Measurements from ENCODE around the gene ETV4. TPM values are rescaled to one million over a fixed set of nuclear protein-coding genes. Genes with fewer than 3 reads are reported as not detected.
A peak's percentile ranks its signal among the peaks of the same experiment; 100 is the strongest.

The ETV4 gene
- total and polyA plus RNA-seq, 2 of the 13 experiments (the other 11 are each of a cell fraction or from before 2014, with no cell fraction given): 128 to 330 TPM

DNA sequence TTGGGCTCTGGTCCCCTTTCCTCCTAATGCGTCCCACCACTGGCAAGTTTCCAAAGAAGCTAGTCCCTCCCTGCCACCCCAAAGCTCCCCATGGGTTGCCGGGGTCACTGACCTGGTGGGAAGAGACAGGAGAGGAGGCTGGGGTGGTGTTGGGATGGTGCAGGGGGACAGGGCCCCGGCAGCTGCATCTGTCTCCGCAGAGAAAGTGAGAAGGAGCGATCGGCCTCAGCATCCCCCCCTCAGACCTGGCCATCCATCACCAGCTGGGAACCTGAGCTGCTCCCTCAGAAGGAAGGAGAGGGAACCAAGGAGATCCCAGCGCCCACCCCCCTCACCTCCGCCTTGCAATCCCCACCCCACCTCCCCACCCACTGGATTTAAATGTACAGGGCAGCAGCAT lies 3.3 kb downstream of the ETV4 start (continued):
- peak; percentile 11; the same call in 1 of the 2 replicates for TF ChIP-seq ZNF343 (CRISPR knock-in tag; IDR thresholded peaks at IDR 0.05)
- TF ChIP-seq, protein P1, sequence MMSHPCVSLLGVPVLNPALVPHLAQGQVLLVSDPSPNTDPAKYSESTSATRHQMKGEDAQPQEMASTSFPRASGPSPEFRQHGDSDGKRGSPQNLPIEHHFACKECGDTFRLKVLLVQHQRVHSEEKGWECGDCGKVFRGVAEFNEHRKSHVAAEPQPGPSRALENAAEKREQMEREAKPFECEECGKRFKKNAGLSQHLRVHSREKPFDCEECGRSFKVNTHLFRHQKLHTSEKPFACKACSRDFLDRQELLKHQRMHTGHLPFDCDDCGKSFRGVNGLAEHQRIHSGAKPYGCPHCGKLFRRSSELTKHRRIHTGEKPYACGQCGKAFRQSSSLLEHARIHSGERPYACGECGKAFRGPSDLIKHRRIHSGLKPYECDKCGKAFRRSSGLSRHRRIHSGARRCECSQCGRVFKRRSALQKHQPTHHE (CRISPR knock-in tag; IDR thresholded peaks at IDR 0.05; ENCODE audit: borderline replicate concordance): 0 out of 2 replicates have a peak, but pooled peaks have one; percentile 56

DNA sequence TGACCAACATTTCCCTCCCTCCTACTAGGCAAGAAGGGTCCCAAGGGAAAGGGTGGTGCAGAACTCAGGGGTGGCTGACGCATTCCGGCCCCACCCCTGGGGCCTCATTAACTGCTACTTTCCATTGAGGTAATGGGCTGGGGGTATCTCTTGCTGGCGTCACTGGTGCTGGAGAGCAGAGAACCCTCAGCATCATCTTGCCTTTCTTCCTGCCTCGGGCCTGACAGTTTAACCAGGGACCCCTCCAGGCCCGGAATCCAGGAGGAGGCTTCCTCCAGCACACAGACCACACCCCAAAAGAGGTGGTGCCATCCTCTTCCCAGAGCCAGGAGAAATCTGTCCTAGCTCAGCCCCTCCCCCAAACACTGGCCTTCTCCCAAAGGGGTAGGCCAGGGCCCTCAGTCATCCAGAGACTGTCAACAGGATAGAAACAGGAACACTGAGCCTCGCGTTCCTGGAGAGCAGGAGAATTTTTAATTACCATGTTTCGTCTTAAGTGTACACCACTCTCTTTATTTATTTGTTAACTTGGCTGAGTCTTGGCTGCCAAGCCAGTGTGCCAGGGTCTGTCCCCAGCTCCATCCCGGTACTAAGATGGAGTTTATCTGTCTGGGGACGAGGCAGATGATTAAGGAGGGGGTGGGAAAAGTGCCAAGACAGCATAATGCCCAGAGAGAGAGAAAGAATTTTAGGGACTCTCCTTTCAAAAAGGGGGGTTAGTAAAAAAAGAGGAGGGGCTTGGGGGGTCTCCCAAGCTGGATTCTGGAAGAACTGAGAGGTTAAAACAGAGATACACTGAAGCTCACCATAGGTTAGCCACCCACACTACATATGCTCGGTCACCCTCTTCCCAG lies 5.1 kb downstream of the ETV4 start:
- in situ Hi-C loops (cut with HindIII; ENCODE audit: extremely low pct_ligation_motif_present, low pct_unique_long_range_greater_than_20kb): no loop called here
- WGBS (ENCODE audit: low lambda C conversion rate): 79% methylated on average over 11 of the region's 11 CpGs
- BruUV-seq (replicated peaks): no TSS peak
- ChIA-PET POLR2A (interaction anchor here (1.0 to 28.7 kb wide), 6 partner anchors 8 to 173 kb away, joined by 4 to 1546 read pairs (median 9); partner anchors contain the start of gene ETV4), CTCF (ENCODE audit: low intra/inter-chr PET ratio, low total read pairs) (no interaction called here)
- H3K27ac ChIP-seq (ENCODE audit: extremely low read length, insufficient read depth, low read length): peak overlapping the region; percentile 100
- H3K9me3 ChIP-seq (ENCODE audit: low read length): no peaks in the 10 kb centered on the region
- H3K4me3 ChIP-seq (replicated peaks in 1 of 3; ENCODE audit: insufficient read depth in 1 of 3, low read depth in 2 of 3, low read length in 3 of 3): peak overlapping the region in 2 of 3 experiments; percentile 31 to 84; a peak in 4 of 6 replicates
- ATAC-seq: no peak
- intact Hi-C loops (cut with micrococcal nuclease; ENCODE audit: unreplicated experiment): loop anchor here (1.0 kb wide), 1 partner anchor 11 kb away; no protein-coding TSS in a partner anchor
- no peak for DNase-seq (ENCODE audit: low spot score)
- no peak for FAIRE-seq
- peaks cover 25% of the 10 kb centered on the region for H4K20me1 ChIP-seq (ENCODE audit: insufficient read depth, low read length)
- no peak overlapping the region for H2AFZ ChIP-seq (ENCODE audit: low read length)
- H3K4me2 ChIP-seq (ENCODE audit: low read depth, low read length): peak overlapping the region; percentile 98
- peaks cover 72% of the 10 kb centered on the region for H3K4me1 ChIP-seq (ENCODE audit: insufficient read depth, low read length)
- peaks cover 0 to 7% of the 10 kb centered on the region in 2 experiments; a peak in 1 of 5 replicates for H3K27me3 ChIP-seq (ENCODE audit: control insufficient read depth in 1 of 2, insufficient read depth in 2 of 2, low read length in 2 of 2)
- peaks cover 73% of the 10 kb centered on the region for H3K79me2 ChIP-seq (ENCODE audit: insufficient read depth, low read length)
- peaks cover 10 to 53% of the 10 kb centered on the region in 2 experiments for H3K36me3 ChIP-seq (replicated peaks in 1 of 2; ENCODE audit: control insufficient read depth in 1 of 2, insufficient read depth in 2 of 2, low read length in 2 of 2)
- peak overlapping the region; percentile 100; the same call in 1 of the 2 replicates for H3K9ac ChIP-seq (ENCODE audit: insufficient read depth, low read depth, low read length)
- peak; percentile 55; the same call in 1 of the 2 replicates for TF ChIP-seq ELF4 (CRISPR knock-in tag; IDR thresholded peaks at IDR 0.05; ENCODE audit: borderline replicate concordance)
- TF ChIP-seq ZNF367 (CRISPR knock-in tag; IDR thresholded peaks at IDR 0.05; ENCODE audit: borderline replicate concordance): no peak
- TF ChIP-seq ZNF451 (CRISPR knock-in tag; IDR thresholded peaks at IDR 0.05): no peak
- no peak for TF ChIP-seq HNRNPK (IDR thresholded peaks at IDR 0.05; ENCODE audit: low read depth, low read length, poor library complexity, severe bottlenecking)
- TF ChIP-seq RBM22 (optimal IDR thresholded peaks at IDR 0.05; ENCODE audit: low read length): peak; percentile 21
- peak; percentile 32; the same call in 1 of the 2 replicates for TF ChIP-seq SALL1 (CRISPR knock-in tag; IDR thresholded peaks at IDR 0.05)
- TF ChIP-seq RBFOX2 (IDR thresholded peaks at IDR 0.05; ENCODE audit: low read depth, low read length): peak; percentile 51; the same call in 1 of the 2 replicates
- TF ChIP-seq, protein P2, sequence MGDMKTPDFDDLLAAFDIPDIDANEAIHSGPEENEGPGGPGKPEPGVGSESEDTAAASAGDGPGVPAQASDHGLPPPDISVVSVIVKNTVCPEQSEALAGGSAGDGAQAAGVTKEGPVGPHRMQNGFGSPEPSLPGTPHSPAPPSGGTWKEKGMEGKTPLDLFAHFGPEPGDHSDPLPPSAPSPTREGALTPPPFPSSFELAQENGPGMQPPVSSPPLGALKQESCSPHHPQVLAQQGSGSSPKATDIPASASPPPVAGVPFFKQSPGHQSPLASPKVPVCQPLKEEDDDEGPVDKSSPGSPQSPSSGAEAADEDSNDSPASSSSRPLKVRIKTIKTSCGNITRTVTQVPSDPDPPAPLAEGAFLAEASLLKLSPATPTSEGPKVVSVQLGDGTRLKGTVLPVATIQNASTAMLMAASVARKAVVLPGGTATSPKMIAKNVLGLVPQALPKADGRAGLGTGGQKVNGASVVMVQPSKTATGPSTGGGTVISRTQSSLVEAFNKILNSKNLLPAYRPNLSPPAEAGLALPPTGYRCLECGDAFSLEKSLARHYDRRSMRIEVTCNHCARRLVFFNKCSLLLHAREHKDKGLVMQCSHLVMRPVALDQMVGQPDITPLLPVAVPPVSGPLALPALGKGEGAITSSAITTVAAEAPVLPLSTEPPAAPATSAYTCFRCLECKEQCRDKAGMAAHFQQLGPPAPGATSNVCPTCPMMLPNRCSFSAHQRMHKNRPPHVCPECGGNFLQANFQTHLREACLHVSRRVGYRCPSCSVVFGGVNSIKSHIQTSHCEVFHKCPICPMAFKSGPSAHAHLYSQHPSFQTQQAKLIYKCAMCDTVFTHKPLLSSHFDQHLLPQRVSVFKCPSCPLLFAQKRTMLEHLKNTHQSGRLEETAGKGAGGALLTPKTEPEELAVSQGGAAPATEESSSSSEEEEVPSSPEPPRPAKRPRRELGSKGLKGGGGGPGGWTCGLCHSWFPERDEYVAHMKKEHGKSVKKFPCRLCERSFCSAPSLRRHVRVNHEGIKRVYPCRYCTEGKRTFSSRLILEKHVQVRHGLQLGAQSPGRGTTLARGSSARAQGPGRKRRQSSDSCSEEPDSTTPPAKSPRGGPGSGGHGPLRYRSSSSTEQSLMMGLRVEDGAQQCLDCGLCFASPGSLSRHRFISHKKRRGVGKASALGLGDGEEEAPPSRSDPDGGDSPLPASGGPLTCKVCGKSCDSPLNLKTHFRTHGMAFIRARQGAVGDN (CRISPR knock-in tag; IDR thresholded peaks at IDR 0.05): peak; percentile 60
- peak; percentile 61 to 64; a peak in 3 of 4 replicates for TF ChIP-seq MAFK (conservative IDR thresholded peaks at IDR 0.05 in 1 of 2, IDR thresholded peaks at IDR 0.05 in 1 of 2; ENCODE audit: low read length in 2 of 2)
- no peak for TF ChIP-seq ZNF468 (CRISPR knock-in tag; IDR thresholded peaks at IDR 0.05)
- TF ChIP-seq ZNF607 (CRISPR knock-in tag; IDR thresholded peaks at IDR 0.05; ENCODE audit: borderline replicate concordance): no peak
- TF ChIP-seq ZNF263 (CRISPR knock-in tag; IDR thresholded peaks at IDR 0.05): no peak
- no peak for TF ChIP-seq FLYWCH1 (CRISPR knock-in tag; IDR thresholded peaks at IDR 0.05)
- peak; percentile 62; the same call in 1 of the 2 replicates for TF ChIP-seq ZFX (CRISPR knock-in tag; IDR thresholded peaks at IDR 0.05; ENCODE audit: low read depth)
